ENCODE measurements around the gene ANKFN1.

The ANKFN1 gene

GRCh38 chr17:56441308-56441707, 288.0 kb downstream of the ANKFN1 start:
- DNase-seq (ENCODE audit: low read depth) = no peak

DNA sequence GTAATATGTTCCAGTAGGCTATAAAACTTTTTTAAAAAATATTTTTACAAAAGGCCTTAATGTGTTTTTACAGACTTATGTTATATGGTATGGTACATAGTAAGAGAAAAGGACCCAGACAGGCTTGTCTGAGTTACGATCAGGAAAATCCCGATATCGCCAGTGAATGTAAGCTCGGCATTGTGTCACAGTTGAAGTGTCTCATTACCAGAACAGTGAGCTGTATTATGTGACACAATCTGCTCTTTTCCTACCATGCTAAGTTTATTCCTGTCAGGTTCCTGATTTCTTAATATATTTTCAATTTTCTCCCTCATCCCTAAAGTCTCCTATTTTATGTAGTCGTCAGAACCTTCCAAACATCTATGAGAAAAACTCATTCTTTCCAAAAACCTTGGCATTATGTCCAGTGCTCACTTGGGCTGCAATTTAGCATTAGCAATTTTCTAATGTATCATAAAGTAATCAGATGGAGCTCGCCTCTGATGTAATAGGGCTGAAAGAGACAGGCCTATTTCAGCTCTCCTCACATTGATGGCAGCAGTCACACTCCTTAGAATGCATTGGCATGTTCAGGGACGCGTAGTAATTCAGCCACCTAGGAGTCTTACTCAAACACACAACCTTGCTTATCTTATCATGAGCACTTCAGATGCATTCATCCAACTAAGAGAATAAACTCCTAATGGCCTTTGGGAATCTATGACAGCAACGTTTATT, 292.6 kb downstream of the ANKFN1 start:
- no peak for DNase-seq (ENCODE audit: low read depth)

DNA sequence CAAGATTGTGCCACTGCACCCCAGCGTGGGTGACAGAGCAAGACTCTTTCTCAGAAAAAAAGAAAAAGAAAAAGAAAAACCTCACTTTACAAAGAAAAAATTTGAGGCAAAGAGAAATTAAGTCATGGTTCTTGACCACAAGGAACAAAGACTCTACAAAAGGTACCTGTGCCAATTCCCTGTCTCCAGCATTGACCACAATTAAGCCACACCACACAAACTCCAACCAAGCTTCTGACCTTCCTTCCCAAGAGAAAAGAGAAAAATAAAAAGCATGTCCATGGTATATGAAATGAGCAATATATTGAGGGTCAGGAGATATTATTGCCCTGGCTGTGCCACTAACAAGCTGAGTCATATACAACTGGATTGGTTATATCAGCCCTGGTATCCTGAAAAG, 293.9 kb downstream of the ANKFN1 start:
- no peak for DNase-seq (ENCODE audit: low read depth)

DNA sequence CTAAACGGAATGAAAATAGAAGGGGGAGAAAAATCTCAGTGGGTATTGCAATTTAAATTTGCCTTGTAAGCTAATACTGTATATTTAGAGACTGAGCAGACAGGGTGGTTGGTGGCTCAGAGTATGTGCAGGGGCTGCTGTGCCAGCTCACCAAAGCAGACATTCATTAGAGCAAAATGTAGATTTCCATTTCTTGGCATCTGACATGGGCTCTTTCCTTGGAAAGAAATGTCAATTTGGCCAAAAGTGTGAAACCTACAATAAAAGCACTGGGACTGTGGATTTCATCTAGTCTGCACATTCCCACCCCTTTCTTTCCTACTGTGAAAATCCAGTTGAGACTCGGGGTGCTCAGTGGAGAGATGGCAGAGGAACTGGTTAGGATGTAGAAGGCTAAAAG, 295.1 kb downstream of the ANKFN1 start:
- DNase-seq (ENCODE audit: low read depth) = no peak

DNA sequence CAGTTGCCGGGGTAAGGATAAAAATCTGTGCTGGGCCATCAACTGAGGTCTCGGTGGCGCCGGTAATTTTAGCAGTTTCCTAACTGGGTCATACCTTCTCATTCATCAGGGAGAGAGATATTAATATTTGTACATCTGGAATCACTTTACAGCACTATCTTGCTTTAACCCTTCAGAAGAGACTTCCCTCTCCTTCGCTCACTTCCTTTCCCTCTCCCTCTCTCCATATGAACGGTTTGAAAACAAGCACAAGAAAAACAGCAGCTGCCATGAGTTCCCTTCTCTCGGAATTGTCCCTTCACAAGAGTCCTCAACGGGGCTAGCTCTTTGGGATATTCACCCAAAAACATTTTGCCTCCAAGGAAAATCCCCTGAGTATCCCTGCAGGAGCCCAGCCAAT, 295.9 kb downstream of the ANKFN1 start:
- no peak for DNase-seq (ENCODE audit: low read depth)

- DNase-seq (ENCODE audit: low read depth) = no peak
Observed at GRCh38 chr17:56451629-56452028, 298.4 kb downstream of the ANKFN1 start.

GRCh38 chr17:56452461-56452860, 299.2 kb downstream of the ANKFN1 start:
- DNase-seq (ENCODE audit: low read depth) = no peak

DNA sequence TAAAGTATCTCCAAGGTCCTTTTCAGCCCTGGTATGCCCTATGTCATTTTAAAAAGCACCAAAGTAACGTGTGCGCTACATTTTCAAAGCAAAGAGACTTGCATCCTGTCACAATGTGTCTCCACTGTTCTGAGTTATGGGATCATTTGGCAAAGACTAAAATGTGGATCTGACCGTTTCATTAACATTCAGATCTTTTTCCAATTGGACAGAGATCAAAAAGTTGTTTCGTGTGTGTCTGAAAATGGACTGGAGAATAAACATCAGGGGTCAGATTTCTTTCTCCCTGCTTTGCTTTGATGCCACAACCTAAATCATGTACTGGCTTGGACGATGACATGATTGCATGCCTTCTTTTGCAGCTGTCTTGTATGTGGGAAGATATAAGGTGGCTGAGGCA, 304.2 kb downstream of the ANKFN1 start:
- no peak for DNase-seq (ENCODE audit: low read depth)

GRCh38 chr17:56465886-56466285, 312.6 kb downstream of the ANKFN1 start:
- DNase-seq (ENCODE audit: low read depth) = no peak

GRCh38 chr17:56468840-56469239, 315.6 kb downstream of the ANKFN1 start:
- DNase-seq (ENCODE audit: low read depth) = no peak

GRCh38 chr17:56471696-56472095, 318.4 kb downstream of the ANKFN1 start:
- DNase-seq (ENCODE audit: low read depth) = no peak

DNA sequence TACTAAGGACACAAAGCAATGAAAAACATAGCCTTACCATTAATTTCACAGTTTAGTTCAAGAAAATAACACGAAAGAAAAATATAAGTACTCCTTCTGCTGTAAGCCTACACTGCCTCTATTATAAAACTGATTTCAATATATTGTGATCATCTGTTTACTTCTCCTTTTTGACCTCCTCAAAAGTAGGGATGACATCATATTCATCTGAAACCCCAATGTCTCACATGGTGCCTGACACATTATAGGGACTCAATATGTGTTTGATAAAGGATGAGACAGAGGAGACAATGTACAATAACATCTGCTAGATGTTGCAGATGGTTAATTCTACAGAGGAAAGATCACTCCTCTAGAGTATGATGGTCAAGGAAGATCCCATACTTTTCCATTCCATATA, 321.8 kb downstream of the ANKFN1 start:
- no peak for DNase-seq (ENCODE audit: low read depth)

DNA sequence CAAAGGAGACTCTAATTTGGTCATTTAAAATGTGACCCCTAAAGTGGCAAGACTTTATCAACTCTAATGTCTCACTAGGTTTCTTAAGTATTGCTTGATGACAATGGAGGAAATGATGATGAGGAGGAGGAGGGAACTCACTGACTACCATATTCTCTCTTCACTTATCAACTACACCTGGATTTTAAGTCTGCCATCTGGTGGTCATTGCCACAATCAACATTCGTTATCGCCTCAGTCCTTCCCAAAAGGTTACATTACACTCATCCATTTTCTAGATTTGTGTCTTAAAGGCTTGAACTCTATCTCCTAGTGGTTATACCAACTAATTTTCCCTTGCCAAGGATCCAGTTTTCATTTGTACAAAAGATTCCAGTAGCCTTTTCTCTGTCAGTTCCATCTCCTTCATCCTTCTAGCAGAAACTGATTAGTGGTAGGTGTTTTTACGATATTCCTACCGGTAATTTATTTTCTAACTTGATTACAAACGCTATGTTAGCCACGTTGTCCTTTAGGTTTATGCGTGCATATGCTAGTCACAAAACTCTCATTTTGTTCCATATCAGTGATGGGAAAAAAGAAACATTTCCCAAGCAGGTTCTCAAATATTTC, 325.7 kb downstream of the ANKFN1 start:
- DNase-seq (ENCODE audit: low read depth) = no peak

GRCh38 chr17:56480501-56480900, 327.2 kb downstream of the ANKFN1 start:
- no peak for DNase-seq (ENCODE audit: low read depth)

GRCh38 chr17:56481659-56482058, 328.4 kb downstream of the ANKFN1 start:
- no peak for DNase-seq (ENCODE audit: low read depth)

DNA sequence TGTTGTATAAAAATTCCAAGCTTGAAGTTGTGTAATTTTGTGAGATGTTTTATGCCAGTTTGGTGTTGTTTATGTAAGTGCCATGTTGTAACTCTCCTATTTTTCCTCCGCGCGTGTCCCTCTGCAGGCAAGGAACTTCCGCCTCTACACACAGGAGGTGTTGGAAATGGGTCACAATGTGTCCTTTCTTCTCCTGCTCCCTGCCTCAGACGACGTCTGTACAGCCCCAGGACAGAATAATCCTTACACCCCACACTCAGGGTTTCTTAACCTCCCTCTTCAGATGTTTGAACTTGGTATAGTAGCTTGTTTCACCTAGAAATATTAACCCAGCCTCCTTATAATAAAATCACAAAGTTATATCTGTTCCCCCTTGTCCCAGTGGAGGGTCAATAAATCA, 329.0 kb downstream of the ANKFN1 start:
- no peak for DNase-seq (ENCODE audit: low read depth)

DNA sequence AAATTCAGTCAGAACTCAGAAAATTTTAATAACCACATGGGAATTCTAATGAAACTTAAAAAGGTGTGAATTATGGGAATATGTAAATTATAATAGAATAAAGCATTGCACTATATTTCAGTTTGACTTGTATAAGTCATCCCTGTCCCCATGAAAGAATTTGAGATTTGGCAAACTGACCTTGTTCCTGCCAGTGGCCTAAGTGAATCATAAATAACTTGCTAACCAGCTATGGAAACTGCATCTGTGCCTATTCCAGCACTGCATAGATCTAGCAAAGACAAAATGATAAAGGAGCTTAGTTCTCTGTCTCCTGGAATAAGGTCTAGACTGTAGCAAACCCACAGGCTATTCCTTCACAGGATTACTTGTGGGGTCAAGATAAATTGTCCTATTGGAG, 333.5 kb downstream of the ANKFN1 start:
- DNase-seq (ENCODE audit: low read depth) = no peak

- no peak for DNase-seq (ENCODE audit: low read depth)
Observed at GRCh38 chr17:56488800-56489199, 335.5 kb downstream of the ANKFN1 start.

DNA sequence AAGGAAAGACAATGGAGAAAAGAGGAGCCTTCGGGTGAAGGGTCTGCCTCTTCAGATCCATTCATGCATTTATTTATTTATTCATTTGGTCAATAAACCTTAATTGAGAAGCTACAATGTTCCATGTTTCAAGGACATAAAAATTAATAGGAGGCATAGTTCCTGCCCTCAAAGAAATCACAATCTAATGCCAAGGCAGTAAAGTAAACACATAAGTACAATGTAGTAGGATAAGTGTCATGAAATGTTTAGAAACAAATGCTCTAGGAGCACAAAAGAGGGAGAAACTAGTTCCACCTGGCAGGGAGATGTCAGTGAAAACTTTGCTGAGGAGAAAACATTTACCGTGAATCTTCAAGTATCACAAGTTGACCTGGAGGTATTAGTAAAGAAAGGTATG, 336.7 kb downstream of the ANKFN1 start:
- DNase-seq (ENCODE audit: low read depth) = no peak

GRCh38 chr17:56495556-56495955, 342.3 kb downstream of the ANKFN1 start:
- DNase-seq (ENCODE audit: low read depth) = no peak

GRCh38 chr17:56497132-56497531, 343.9 kb downstream of the ANKFN1 start:
- no peak for DNase-seq (ENCODE audit: low read depth)

- DNase-seq (ENCODE audit: low read depth) = no peak
Observed at GRCh38 chr17:56499799-56500388, 346.6 kb downstream of the ANKFN1 start.

DNA sequence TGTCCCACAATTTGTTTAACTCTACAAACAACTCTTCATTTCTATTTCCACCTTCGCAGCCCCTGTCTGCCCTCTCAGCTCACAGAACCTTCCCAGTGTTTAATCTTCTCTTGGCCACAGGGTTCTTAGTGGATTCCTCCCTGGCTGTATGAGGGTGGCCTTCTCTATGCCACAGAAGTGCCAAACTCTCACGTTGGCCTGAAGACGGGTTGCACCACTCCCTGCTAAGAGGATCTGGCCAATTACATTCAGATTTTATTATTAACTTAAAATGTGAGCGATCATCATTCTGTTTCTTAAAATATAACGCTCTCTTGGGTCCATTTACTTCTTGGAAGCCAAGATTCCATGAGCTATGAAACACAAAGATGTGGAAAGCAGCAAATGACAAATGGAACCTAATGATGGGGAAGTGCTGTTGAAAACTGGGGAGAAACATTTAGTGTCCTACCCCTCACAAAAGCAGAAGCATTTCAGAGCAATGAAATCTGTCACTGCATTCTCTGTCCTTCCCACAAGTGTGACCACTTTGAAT, 348.9 kb downstream of the ANKFN1 start:
- no peak for DNase-seq (ENCODE audit: low read depth)
